GM21576 (cell line): ENCODE measurements around the gene GGT5.

ENCODE experiments used
- ATAC-seq: cut with Tn5 transposase; IDR thresholded peaks from one replicate; pipeline ENCODE4 v1.9.1; 2021; ENCODE audit warnings: mild to moderate bottlenecking, moderate library complexity; ENCODE audit not compliant: unreplicated experiment

The GGT5 gene

DNA sequence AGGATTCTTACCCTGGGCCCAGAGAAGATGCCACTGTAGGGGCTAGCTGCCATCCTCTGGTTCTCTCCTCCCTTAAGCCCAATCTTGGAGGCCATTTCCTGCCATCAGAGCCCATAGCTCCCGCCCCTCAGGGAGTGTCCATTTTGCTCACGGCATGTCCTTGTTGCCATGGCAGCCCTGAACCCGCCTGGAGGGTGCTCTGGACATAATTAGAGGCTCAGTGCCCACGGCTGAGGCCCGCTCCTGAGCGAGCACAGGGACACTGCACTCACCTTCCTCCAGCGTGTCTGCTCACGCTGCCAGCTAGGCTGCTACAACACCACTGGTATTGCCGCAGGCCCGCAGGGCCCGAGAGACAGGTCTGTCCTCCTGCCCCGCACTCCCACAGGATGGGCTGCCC, 74.7 kb downstream of the GGT5 start:
- ATAC-seq, result no peak
